Smooth muscle cell of the brain vasculature (primary cell): Measurements from ENCODE around the gene MAPK9.

Experiments used
- DNase-seq: peaks from one replicate; pipeline ENCODE4 v3.0.0-alpha.2; 2012; ENCODE audit warnings: low read depth, low spot score

Gene MAPK9

GRCh38 chr5:180205916-180206315, 86.0 kb downstream of the MAPK9 start:
- no peak for DNase-seq

GRCh38 chr5:180204276-180204819, 87.5 kb downstream of the MAPK9 start:
- no peak for DNase-seq

- DNase-seq = no peak
Measured at GRCh38 chr5:180202939-180203573, 88.8 kb downstream of the MAPK9 start.

GRCh38 chr5:180201051-180201987, 90.6 kb downstream of the MAPK9 start:
- no peak for DNase-seq

- DNase-seq = no peak
Measured at GRCh38 chr5:180199390-180199789, 92.5 kb downstream of the MAPK9 start.

- no peak for DNase-seq
Measured at GRCh38 chr5:180198208-180198607, 93.7 kb downstream of the MAPK9 start.

GRCh38 chr5:180197016-180197702, 94.7 kb downstream of the MAPK9 start:
- no peak for DNase-seq

- no peak for DNase-seq
Measured at GRCh38 chr5:180194410-180195345, 97.2 kb downstream of the MAPK9 start.

GRCh38 chr5:180193749-180194375, 98.0 kb downstream of the MAPK9 start:
- no peak for DNase-seq

GRCh38 chr5:180191716-180192115, 100.2 kb downstream of the MAPK9 start:
- DNase-seq = no peak

- no peak for DNase-seq
Measured at GRCh38 chr5:180187767-180188166, 104.1 kb downstream of the MAPK9 start.
